ENCODE results near the gene PRLR. TPM values are rescaled to one million over a fixed set of nuclear protein-coding genes. Genes with fewer than 3 reads are reported as not detected.
"Not testable (repeated sequence)": the region's sequence is repeated elsewhere in the genome, so short reads cannot be mapped to it uniquely, and the experiment has no call there.

Gene PRLR
- total and polyA plus RNA-seq, 4 donors: 3.5 to 44.5 (median 14.3) TPM

- no peaks in the 10 kb centered on the region for H3K27me3 ChIP-seq (ENCODE audit: control insufficient read depth in 4 of 4, insufficient read depth in 4 of 4, low read length in 3 of 4)
- H3K4me1 ChIP-seq (ENCODE audit: control insufficient read depth in 4 of 4, insufficient read depth in 4 of 4, low read length in 3 of 4): no peaks in the 10 kb centered on the region
- no peak for DNase-seq (ENCODE audit: low spot score)
- H3K36me3 ChIP-seq (ENCODE audit: control insufficient read depth in 4 of 4, insufficient read depth in 3 of 4, low read depth in 1 of 4, low read length in 3 of 4): no peaks in the 10 kb centered on the region
- no peak overlapping the region for H3K9ac ChIP-seq (ENCODE audit: low read depth in 1 of 2, low read length in 2 of 2)
- no peak overlapping the region for H3K4me3 ChIP-seq (ENCODE audit: low read depth in 1 of 3, low read length in 3 of 3)
- no peaks in the 10 kb centered on the region for H3K9me3 ChIP-seq (ENCODE audit: control insufficient read depth in 4 of 4, low read length in 3 of 4)
- 48% methylated on average over 2 of the region's 2 CpGs for WGBS
- no peak overlapping the region for H3K27ac ChIP-seq (ENCODE audit: low read depth in 1 of 2, low read length in 2 of 2)
- TF ChIP-seq HNF4G (IDR thresholded peaks at IDR 0.05): no peak
- no peak for TF ChIP-seq GABPA (IDR thresholded peaks at IDR 0.05 in 1 of 2, conservative IDR thresholded peaks at IDR 0.05 in 1 of 2)
- peak; percentile 33 to 49 for TF ChIP-seq RAD21 (IDR thresholded peaks at IDR 0.05)
Measured at GRCh38 chr5:35246411-35246810, 16.1 kb upstream of the PRLR start.

GRCh38 chr5:35245371-35245770, 15.1 kb upstream of the PRLR start:
- not testable (repeated sequence) for H3K4me3 ChIP-seq (ENCODE audit: low read depth in 1 of 3, low read length in 3 of 3); H3K4me1 ChIP-seq (ENCODE audit: control insufficient read depth in 4 of 4, insufficient read depth in 4 of 4, low read length in 3 of 4); H3K36me3 ChIP-seq (ENCODE audit: control insufficient read depth in 4 of 4, insufficient read depth in 3 of 4, low read depth in 1 of 4, low read length in 3 of 4); DNase-seq (ENCODE audit: low spot score); H3K27me3 ChIP-seq (ENCODE audit: control insufficient read depth in 4 of 4, insufficient read depth in 4 of 4, low read length in 3 of 4); H3K27ac ChIP-seq (ENCODE audit: low read depth in 1 of 2, low read length in 2 of 2); H3K9me3 ChIP-seq (ENCODE audit: control insufficient read depth in 4 of 4, low read length in 3 of 4); H3K9ac ChIP-seq (ENCODE audit: low read depth in 1 of 2, low read length in 2 of 2)
- WGBS: 87% methylated on average over 10 of the region's 10 CpGs

GRCh38 chr5:35244171-35244570, 13.9 kb upstream of the PRLR start:
- no peak overlapping the region for H3K9ac ChIP-seq (ENCODE audit: low read depth in 1 of 2, low read length in 2 of 2)
- no peaks in the 10 kb centered on the region for H3K36me3 ChIP-seq (ENCODE audit: control insufficient read depth in 4 of 4, insufficient read depth in 3 of 4, low read depth in 1 of 4, low read length in 3 of 4)
- H3K27ac ChIP-seq (ENCODE audit: low read depth in 1 of 2, low read length in 2 of 2): no peak overlapping the region
- no peaks in the 10 kb centered on the region for H3K27me3 ChIP-seq (ENCODE audit: control insufficient read depth in 4 of 4, insufficient read depth in 4 of 4, low read length in 3 of 4)
- no peak overlapping the region for H3K4me3 ChIP-seq (ENCODE audit: low read depth in 1 of 3, low read length in 3 of 3)
- DNase-seq (ENCODE audit: low spot score): no peak
- no peaks in the 10 kb centered on the region for H3K9me3 ChIP-seq (ENCODE audit: control insufficient read depth in 4 of 4, low read length in 3 of 4)
- TF ChIP-seq ATF3 (IDR thresholded peaks at IDR 0.05): no peak
- no peak for TF ChIP-seq EGR1 (IDR thresholded peaks at IDR 0.05; ENCODE audit: low read depth in 2 of 2)
- no peak for TF ChIP-seq TAF1 (conservative IDR thresholded peaks at IDR 0.05)
- TF ChIP-seq SP1 (IDR thresholded peaks at IDR 0.05): no peak
- TF ChIP-seq YY1 (IDR thresholded peaks at IDR 0.05): no peak
- no peaks in the 10 kb centered on the region for H3K4me1 ChIP-seq (ENCODE audit: control insufficient read depth in 4 of 4, insufficient read depth in 4 of 4, low read length in 3 of 4)
- WGBS: 88% methylated on average over 1 of the region's 1 CpG

- WGBS: 88% methylated on average over 4 of the region's 4 CpGs
- no peak for DNase-seq (ENCODE audit: low spot score)
- no peaks in the 10 kb centered on the region for H3K36me3 ChIP-seq (ENCODE audit: control insufficient read depth in 4 of 4, insufficient read depth in 3 of 4, low read depth in 1 of 4, low read length in 3 of 4)
- H3K27ac ChIP-seq (ENCODE audit: low read depth in 1 of 2, low read length in 2 of 2): no peak overlapping the region
- H3K4me1 ChIP-seq (ENCODE audit: control insufficient read depth in 4 of 4, insufficient read depth in 4 of 4, low read length in 3 of 4): peaks cover 0 to 5% (median 4%) of the 10 kb centered on the region in 4 donors
- H3K4me3 ChIP-seq (ENCODE audit: low read depth in 1 of 3, low read length in 3 of 3): no peak overlapping the region
- H3K9me3 ChIP-seq (ENCODE audit: control insufficient read depth in 4 of 4, low read length in 3 of 4): no peaks in the 10 kb centered on the region
- H3K9ac ChIP-seq (ENCODE audit: low read depth in 1 of 2, low read length in 2 of 2): no peak overlapping the region
- no peak for TF ChIP-seq YY1 (IDR thresholded peaks at IDR 0.05)
- no peak for TF ChIP-seq TAF1 (conservative IDR thresholded peaks at IDR 0.05)
- no peak for TF ChIP-seq NR2F2 (IDR thresholded peaks at IDR 0.05)
- TF ChIP-seq ATF3 (IDR thresholded peaks at IDR 0.05): no peak
- TF ChIP-seq CTCF (IDR thresholded peaks at IDR 0.05; ENCODE audit: low read depth, low read length, missing input control): no peak
- TF ChIP-seq EGR1 (IDR thresholded peaks at IDR 0.05; ENCODE audit: low read depth in 2 of 2): no peak
- no peak for TF ChIP-seq GABPA (IDR thresholded peaks at IDR 0.05 in 1 of 2, conservative IDR thresholded peaks at IDR 0.05 in 1 of 2)
- TF ChIP-seq FOXA2 (IDR thresholded peaks at IDR 0.05): no peak
- TF ChIP-seq MAX (IDR thresholded peaks at IDR 0.05): no peak
- TF ChIP-seq HNF4G (IDR thresholded peaks at IDR 0.05): no peak
- TF ChIP-seq JUND (IDR thresholded peaks at IDR 0.05): no peak
- no peak for TF ChIP-seq RXRA (IDR thresholded peaks at IDR 0.05)
- H3K27me3 ChIP-seq (ENCODE audit: control insufficient read depth in 4 of 4, insufficient read depth in 4 of 4, low read length in 3 of 4): no peaks in the 10 kb centered on the region
Measured at GRCh38 chr5:35242702-35243258, 12.5 kb upstream of the PRLR start.

All from liver (tissue), 9 donors.